ENCODE data around the gene PLA2G6. TPM values are rescaled to one million over a fixed set of nuclear protein-coding genes. Genes with fewer than 3 reads are reported as not detected.

PLA2G6 gene
- total and polyA plus RNA-seq, 8 donors, result 6.0 to 68.3 (median 25.8) TPM

DNA sequence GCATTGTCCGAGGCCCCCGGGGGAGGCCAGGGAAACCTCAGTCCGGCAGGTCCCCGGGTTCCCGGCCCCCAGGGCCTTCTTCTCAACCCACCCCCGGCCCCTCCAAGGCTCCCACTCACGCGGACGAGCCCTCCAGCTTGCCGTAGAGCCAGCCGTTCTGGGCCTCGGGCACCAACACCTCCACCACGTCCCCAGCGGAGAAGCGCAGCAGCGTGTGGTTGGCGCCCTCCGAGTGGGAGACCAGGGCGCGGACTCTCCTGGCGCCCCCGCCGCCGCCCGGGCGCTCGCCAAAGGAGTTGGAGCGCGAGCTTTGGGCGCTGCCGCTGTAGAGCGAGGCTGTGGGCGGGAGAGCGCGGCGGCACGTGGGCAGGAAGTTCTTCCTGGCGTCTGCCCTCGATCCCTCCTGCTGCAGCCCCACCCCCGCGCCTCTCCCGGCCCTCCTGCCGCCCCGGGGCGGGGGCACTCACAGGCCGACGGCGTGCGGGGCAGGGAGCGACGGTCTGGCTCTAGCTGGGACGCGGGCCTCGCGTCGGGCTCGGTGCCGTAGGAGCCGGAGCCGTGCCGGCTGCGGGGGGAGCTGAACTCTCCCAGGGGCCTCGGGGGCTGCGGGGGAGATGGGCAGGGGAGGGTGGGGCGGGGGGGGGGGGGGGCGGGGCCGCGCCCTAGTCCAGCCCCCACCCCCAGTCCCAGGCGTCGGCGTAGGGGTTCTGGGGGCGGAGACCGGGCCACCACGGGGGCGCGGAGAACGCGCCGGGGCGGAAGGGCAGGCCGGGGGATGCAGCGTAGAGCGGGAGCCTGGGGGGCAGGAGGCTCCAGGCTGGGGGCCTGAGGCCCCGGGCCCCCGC, 92.8 kb downstream of the PLA2G6 start:
- H3K36me3 ChIP-seq, result peaks cover 0 to 29% (median 10%) of the 10 kb centered on the region in 4 donors
- H3K27me3 ChIP-seq, result peaks cover 0 to 39% (median 12%) of the 10 kb centered on the region in 3 donors
- 26 to 65% (median 56%) methylated on average over 8 to 83 of the region's 85 CpGs for WGBS, 5 donors
- DNase-seq, result peak in 1 of 2 donors; percentile 45
- TF ChIP-seq EP300 (IDR thresholded peaks at IDR 0.05), result no peak
- TF ChIP-seq, protein P1, sequence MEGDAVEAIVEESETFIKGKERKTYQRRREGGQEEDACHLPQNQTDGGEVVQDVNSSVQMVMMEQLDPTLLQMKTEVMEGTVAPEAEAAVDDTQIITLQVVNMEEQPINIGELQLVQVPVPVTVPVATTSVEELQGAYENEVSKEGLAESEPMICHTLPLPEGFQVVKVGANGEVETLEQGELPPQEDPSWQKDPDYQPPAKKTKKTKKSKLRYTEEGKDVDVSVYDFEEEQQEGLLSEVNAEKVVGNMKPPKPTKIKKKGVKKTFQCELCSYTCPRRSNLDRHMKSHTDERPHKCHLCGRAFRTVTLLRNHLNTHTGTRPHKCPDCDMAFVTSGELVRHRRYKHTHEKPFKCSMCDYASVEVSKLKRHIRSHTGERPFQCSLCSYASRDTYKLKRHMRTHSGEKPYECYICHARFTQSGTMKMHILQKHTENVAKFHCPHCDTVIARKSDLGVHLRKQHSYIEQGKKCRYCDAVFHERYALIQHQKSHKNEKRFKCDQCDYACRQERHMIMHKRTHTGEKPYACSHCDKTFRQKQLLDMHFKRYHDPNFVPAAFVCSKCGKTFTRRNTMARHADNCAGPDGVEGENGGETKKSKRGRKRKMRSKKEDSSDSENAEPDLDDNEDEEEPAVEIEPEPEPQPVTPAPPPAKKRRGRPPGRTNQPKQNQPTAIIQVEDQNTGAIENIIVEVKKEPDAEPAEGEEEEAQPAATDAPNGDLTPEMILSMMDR (IDR thresholded peaks at IDR 0.05), result no peak
- no peak for TF ChIP-seq POLR2A (IDR thresholded peaks at IDR 0.05)
- no peak for TF ChIP-seq POLR2AphosphoS5 (IDR thresholded peaks at IDR 0.05)
- H3K4me1 ChIP-seq, result peaks cover 5 to 14% (median 10%) of the 10 kb centered on the region in 4 donors
- no peaks in the 10 kb centered on the region for H3K9me3 ChIP-seq
- H3K27ac ChIP-seq, result no peak overlapping the region
- intact Hi-C loops (cut with DNase I; ENCODE audit: low total_unique reads), result no loop called here
- H3K4me3 ChIP-seq, result peak overlapping the region; percentile 18 to 30 (median 24)

DNA sequence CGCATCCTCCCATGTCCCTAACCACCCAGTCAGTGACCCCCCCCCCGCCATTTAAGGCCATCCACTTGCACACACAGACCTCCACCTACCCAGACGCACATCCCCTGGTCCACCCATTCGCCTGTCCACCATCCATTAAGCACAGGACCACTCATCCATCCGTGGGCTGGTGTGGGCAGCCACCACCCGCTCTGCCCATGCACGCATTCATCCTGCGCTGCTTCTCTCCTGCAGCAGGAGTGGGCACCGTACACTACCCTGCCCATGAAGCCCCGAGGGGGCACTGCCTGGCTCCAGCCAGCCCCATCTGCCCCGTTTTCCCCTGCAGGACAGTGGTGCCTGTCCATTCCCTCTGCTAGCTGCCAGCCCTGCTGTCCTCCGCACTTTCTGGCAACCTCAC, 93.8 kb downstream of the PLA2G6 start:
- H3K4me1 ChIP-seq, result peaks cover 5 to 16% (median 11%) of the 10 kb centered on the region in 4 donors
- H3K27ac ChIP-seq, result no peak overlapping the region
- TF ChIP-seq POLR2AphosphoS5 (IDR thresholded peaks at IDR 0.05), result no peak
- no peak overlapping the region for H3K4me3 ChIP-seq
- no peaks in the 10 kb centered on the region for H3K9me3 ChIP-seq
- intact Hi-C loops (cut with DNase I; ENCODE audit: low total_unique reads), result no loop called here
- H3K36me3 ChIP-seq, result peaks cover 0 to 26% (median 10%) of the 10 kb centered on the region in 4 donors
- 92 to 96% (median 94%) methylated on average over 10 to 12 of the region's 12 CpGs for WGBS, 5 donors
- DNase-seq, result no peak
- peaks cover 0 to 49% (median 15%) of the 10 kb centered on the region in 3 donors for H3K27me3 ChIP-seq

DNA sequence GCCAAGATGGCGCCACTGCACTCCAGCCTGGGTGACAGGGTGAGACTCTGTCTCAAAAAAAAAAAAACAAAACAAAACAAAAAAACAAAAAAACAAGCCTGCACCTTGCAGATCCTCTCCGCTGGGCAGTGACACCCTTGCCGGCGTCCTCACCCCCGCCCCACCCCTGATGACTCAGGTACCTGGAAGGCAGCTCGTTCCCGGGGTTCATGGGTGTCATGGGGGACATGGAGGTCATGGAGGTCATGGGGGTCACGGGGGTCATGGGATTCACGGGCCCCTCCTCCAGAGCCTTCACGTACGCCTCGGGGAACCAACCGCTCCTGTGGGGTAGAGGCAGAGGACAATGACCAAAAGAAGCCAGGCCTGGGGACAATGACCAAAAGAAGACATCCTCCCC, 94.7 kb downstream of the PLA2G6 start:
- intact Hi-C loops (cut with DNase I; ENCODE audit: low total_unique reads), result no loop called here
- WGBS, 5 donors, result 78 to 90% (median 87%) methylated on average over 13 of the region's 13 CpGs

DNA sequence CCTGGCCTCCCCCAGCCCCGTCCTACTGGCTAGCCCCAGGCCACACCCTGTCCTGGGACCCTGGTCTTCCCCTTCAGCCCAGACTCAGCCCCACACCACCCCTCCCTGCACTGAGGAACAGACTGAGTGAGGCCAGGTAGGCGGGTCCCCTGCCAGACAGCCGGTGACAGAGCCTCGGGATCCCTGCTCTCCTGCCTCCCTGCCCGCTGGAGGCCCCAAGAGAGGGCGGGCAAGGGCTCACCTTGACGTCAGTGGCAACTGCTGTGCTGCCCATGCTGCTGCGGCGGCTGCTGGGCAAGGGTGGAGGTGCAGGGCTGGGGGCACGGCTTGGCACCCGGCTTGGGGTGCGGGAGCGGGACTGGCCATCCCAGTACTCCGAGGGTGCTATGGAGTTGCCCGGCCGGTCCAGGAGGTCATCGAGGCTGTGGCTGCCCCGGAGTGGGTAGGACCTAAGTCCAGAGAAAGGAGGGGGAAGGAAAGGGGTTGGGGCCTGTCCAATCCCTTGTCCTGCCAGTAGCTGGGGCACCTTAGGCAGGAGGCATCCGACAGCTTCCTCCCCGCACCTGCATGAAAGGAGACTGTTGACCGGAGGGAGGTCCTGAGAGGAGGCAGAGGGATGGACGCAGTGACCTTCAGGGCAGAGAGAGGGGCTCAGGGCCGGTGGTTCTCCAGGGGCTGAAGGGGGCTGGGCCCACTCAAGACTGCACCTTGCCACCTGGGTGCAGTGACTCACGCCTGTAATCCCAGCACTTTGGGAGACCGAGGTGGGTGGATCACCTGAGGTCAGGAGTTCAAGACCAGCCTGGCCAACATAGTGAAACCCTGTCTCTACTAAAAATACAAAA, 95.4 kb downstream of the PLA2G6 start:
- Histone ChIP-seq H3K36me3 (peaks cover 0 to 22% (median 10%) of the 10 kb centered on the region in 4 donors), H3K27me3 (peaks cover 0 to 65% (median 31%) of the 10 kb centered on the region in 3 donors), H3K4me1 (peaks cover 21 to 33% (median 27%) of the 10 kb centered on the region in 4 donors), H3K9me3 (no peaks in the 10 kb centered on the region), H3K27ac (no peak overlapping the region), H3K4me3 (no peak overlapping the region)
- TF ChIP-seq, protein P1 (IDR thresholded peaks at IDR 0.05), result no peak
- TF ChIP-seq POLR2AphosphoS5 (IDR thresholded peaks at IDR 0.05) (no peak), POLR2A (IDR thresholded peaks at IDR 0.05) (no peak), EP300 (IDR thresholded peaks at IDR 0.05) (no peak)
- peak in 1 of 2 donors; percentile 38 for DNase-seq
- intact Hi-C loops (cut with DNase I; ENCODE audit: low total_unique reads), result no loop called here
- 66 to 87% (median 82%) methylated on average over 8 to 25 of the region's 25 CpGs for WGBS, 5 donors

More for the DNA sequence above, 94.7 kb downstream of the PLA2G6 start:
- H3K9me3 ChIP-seq, result no peaks in the 10 kb centered on the region
- peaks cover 0 to 23% (median 10%) of the 10 kb centered on the region in 4 donors for H3K36me3 ChIP-seq
- H3K27ac ChIP-seq, result no peak overlapping the region
- no peak for TF ChIP-seq POLR2A (IDR thresholded peaks at IDR 0.05)
- TF ChIP-seq POLR2AphosphoS5 (IDR thresholded peaks at IDR 0.05), result no peak
- TF ChIP-seq, protein P1 (IDR thresholded peaks at IDR 0.05), result no peak
- TF ChIP-seq EP300 (IDR thresholded peaks at IDR 0.05), result no peak
- H3K4me1 ChIP-seq, result peaks cover 14 to 25% (median 20%) of the 10 kb centered on the region in 4 donors
- no peak for DNase-seq
- no peak overlapping the region for H3K4me3 ChIP-seq
- H3K27me3 ChIP-seq, result peaks cover 0 to 58% (median 24%) of the 10 kb centered on the region in 3 donors

All from stomach (tissue), 9 donors.